Measurements from ENCODE around the gene TMSB4Y.

DNA sequence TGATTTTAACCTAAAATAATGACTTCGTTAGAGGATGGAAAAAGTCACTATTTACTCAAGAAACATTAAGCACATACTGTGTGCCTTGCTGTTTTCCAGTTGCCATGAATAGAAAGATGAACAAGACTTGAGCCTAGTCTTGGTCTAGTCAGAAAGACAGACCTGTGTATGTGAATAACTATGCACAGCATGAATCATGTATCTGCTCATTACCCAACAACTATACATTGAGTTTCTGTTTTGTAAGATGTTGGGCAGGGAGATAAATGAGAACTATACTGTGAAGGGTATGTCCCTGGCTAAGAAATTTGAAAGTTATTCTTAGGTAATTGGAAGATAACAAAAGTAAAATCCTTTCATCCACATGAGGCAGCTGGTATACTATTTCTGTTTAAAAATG lies 4.3 kb downstream of the TMSB4Y start:
- TF ChIP-seq, protein P1, sequence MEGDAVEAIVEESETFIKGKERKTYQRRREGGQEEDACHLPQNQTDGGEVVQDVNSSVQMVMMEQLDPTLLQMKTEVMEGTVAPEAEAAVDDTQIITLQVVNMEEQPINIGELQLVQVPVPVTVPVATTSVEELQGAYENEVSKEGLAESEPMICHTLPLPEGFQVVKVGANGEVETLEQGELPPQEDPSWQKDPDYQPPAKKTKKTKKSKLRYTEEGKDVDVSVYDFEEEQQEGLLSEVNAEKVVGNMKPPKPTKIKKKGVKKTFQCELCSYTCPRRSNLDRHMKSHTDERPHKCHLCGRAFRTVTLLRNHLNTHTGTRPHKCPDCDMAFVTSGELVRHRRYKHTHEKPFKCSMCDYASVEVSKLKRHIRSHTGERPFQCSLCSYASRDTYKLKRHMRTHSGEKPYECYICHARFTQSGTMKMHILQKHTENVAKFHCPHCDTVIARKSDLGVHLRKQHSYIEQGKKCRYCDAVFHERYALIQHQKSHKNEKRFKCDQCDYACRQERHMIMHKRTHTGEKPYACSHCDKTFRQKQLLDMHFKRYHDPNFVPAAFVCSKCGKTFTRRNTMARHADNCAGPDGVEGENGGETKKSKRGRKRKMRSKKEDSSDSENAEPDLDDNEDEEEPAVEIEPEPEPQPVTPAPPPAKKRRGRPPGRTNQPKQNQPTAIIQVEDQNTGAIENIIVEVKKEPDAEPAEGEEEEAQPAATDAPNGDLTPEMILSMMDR (IDR thresholded peaks at IDR 0.05; ENCODE audit: low read depth, low read length) = no peak
- no peak for TF ChIP-seq EZH2phosphoT487 (IDR thresholded peaks at IDR 0.05; ENCODE audit: low read depth)

All from OCI-LY3 (cell line).